ENCODE measurements around the gene ECE2. TPM values are rescaled to one million over a fixed set of nuclear protein-coding genes. Genes with fewer than 3 reads are reported as not detected.

The ECE2 gene
- total RNA-seq, 6 donors from 2014 or later = not detected

DNA sequence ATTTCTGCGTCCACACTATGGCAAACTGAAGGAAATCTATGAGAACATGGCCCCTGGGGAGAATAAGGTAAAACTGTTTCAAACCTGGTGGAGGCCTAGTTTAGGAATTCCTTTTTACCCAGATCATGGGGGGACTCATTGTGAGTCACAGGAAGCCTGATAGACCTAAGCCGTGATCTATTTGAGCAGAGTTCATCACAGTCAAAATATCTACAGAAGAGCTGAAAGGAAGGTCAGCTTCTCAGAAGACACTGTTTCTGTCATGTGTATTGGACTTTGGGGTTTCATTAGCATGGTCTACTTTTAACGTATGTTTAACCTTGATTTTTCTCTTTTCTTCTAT lies 24.5 kb downstream of the ECE2 start:
- DNase-seq (no peak), ATAC-seq (ENCODE audit: low FRiP score in 2 of 2) (no peak)
- Histone ChIP-seq H3K4me3 (peak overlapping the region in 2 of 4 donors; percentile 70 to 97), H3K4me1 (peaks cover 12 to 21% (median 16%) of the 10 kb centered on the region in 4 donors), H3K27me3 (no peaks in the 10 kb centered on the region), H3K36me3 (peaks cover 30 to 53% (median 46%) of the 10 kb centered on the region in 4 donors), H3K27ac (no peak overlapping the region), H3K9me3 (no peaks in the 10 kb centered on the region)
- TF ChIP-seq POLR2A (IDR thresholded peaks at IDR 0.05) (no peak), EP300 (IDR thresholded peaks at IDR 0.05) (no peak), POLR2AphosphoS5 (IDR thresholded peaks at IDR 0.05) (no peak)
- TF ChIP-seq, protein P1, sequence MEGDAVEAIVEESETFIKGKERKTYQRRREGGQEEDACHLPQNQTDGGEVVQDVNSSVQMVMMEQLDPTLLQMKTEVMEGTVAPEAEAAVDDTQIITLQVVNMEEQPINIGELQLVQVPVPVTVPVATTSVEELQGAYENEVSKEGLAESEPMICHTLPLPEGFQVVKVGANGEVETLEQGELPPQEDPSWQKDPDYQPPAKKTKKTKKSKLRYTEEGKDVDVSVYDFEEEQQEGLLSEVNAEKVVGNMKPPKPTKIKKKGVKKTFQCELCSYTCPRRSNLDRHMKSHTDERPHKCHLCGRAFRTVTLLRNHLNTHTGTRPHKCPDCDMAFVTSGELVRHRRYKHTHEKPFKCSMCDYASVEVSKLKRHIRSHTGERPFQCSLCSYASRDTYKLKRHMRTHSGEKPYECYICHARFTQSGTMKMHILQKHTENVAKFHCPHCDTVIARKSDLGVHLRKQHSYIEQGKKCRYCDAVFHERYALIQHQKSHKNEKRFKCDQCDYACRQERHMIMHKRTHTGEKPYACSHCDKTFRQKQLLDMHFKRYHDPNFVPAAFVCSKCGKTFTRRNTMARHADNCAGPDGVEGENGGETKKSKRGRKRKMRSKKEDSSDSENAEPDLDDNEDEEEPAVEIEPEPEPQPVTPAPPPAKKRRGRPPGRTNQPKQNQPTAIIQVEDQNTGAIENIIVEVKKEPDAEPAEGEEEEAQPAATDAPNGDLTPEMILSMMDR (IDR thresholded peaks at IDR 0.05) = no peak
- WGBS, 2 donors = 81 to 82% methylated on average over 3 of the region's 3 CpGs

DNA sequence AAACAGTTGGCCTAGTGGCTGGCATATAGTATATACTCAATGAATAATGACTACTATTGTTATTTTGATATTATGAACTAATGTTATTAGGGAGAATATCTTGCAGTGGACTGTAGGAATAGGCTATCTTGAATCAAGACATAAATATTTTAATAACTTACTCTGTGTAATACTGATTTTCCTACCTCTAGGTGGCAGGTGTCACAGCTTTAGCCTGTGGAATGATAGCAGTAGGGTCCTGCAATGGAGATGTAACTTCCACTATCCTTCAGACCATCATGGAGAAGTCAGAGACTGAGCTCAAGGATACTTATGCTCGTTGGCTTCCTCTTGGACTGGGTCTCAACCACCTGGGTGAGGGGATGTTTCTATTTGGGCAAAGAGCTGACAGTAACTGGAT lies 29.8 kb downstream of the ECE2 start:
- H3K4me1 ChIP-seq = peaks cover 2 to 5% (median 3%) of the 10 kb centered on the region in 4 donors
- no peak for ATAC-seq (ENCODE audit: low FRiP score in 2 of 2)
- no peak overlapping the region for H3K4me3 ChIP-seq
- no peak for TF ChIP-seq POLR2A (IDR thresholded peaks at IDR 0.05)
- TF ChIP-seq, protein P1 (IDR thresholded peaks at IDR 0.05) = peak in 2 of 6 experiments; percentile 14 to 28
- H3K36me3 ChIP-seq = peaks cover 58 to 90% (median 83%) of the 10 kb centered on the region in 4 donors
- WGBS, 2 donors = 71 to 80% methylated on average over 1 of the region's 1 CpG
- no peaks in the 10 kb centered on the region for H3K9me3 ChIP-seq
- no peaks in the 10 kb centered on the region for H3K27me3 ChIP-seq
- no peak for DNase-seq
- no peak overlapping the region for H3K27ac ChIP-seq

DNA sequence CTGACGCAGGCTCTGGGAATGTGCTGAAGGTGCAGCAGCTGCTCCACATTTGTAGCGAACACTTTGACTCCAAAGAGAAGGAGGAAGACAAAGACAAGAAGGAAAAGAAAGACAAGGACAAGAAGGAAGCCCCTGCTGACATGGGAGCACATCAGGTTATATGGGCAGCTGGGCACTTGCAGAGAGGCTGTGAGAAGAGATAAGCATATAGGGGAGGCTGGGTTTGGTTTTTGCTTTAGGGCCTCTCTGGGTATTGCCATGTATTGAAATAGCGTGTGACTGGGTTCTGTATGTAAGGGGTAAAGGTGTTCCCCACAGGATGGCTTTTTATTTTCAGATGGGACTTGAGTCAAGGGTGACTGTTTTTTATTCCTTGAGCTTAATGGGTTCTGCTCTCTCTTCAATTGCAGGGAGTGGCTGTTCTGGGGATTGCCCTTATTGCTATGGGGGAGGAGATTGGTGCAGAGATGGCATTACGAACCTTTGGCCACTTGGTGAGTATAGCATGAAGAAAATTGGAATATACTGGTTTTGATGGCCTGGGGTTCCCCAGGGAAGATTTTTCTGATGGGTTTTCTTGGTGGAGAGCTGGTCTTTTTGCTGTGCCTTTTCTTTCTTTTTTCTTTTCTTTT lies 30.6 kb downstream of the ECE2 start:
- TF ChIP-seq, protein P1 (IDR thresholded peaks at IDR 0.05) = no peak
- no peak for TF ChIP-seq POLR2AphosphoS5 (IDR thresholded peaks at IDR 0.05)
- no peak for TF ChIP-seq POLR2A (IDR thresholded peaks at IDR 0.05)
- no peak for TF ChIP-seq EP300 (IDR thresholded peaks at IDR 0.05)
- Histone ChIP-seq H3K9me3 (no peaks in the 10 kb centered on the region), H3K27me3 (no peaks in the 10 kb centered on the region), H3K27ac (no peak overlapping the region), H3K4me1 (no peaks in the 10 kb centered on the region), H3K4me3 (no peak overlapping the region), H3K36me3 (peaks cover 55 to 83% (median 75%) of the 10 kb centered on the region in 4 donors)
- DNase-seq (no peak), ATAC-seq (ENCODE audit: low FRiP score in 2 of 2) (no peak)
- 91 to 97% methylated on average over 4 of the region's 4 CpGs for WGBS, 2 donors

DNA sequence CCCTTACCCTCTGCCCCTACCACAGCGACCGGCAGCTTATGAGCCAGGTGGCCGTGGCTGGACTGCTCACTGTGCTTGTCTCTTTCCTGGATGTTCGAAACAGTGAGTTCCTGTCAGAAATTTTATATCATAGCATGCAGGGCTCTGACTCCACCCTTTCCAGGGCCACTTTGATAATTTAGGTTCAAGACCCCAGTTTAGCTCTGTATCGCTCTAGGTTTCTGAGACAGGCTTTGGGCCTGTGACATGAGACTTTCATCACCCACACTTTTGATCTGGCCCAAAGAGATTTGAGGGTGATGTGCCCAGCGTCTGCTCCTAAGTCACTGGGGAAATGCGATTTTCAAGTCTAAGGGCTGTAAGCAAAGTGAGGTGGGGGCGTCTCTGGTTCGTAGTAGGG lies 32.1 kb downstream of the ECE2 start:
- no peak for TF ChIP-seq POLR2AphosphoS5 (IDR thresholded peaks at IDR 0.05)
- TF ChIP-seq POLR2A (IDR thresholded peaks at IDR 0.05) = no peak
- no peak for TF ChIP-seq EP300 (IDR thresholded peaks at IDR 0.05)
- TF ChIP-seq, protein P1 (IDR thresholded peaks at IDR 0.05) = no peak
- H3K9me3 ChIP-seq = no peaks in the 10 kb centered on the region
- no peak for ATAC-seq (ENCODE audit: low FRiP score in 2 of 2)
- DNase-seq = no peak
- H3K4me1 ChIP-seq = no peaks in the 10 kb centered on the region
- H3K27me3 ChIP-seq = no peaks in the 10 kb centered on the region
- H3K4me3 ChIP-seq = no peak overlapping the region
- peaks cover 43 to 69% (median 61%) of the 10 kb centered on the region in 4 donors for H3K36me3 ChIP-seq
- H3K27ac ChIP-seq = no peak overlapping the region
- WGBS, 2 donors = 93 to 100% methylated on average over 8 to 9 of the region's 9 CpGs

DNA sequence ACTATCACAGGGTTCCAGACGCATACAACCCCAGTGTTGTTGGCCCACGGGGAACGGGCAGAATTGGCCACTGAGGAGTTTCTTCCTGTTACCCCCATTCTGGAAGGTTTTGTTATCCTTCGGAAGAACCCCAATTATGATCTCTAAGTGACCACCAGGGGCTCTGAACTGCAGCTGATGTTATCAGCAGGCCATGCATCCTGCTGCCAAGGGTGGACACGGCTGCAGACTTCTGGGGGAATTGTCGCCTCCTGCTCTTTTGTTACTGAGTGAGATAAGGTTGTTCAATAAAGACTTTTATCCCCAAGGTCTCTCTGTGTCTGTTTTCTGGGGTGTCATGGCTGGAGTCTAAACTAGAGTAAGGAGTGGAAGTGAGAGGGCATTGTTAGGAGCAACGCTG lies 32.9 kb downstream of the ECE2 start:
- WGBS, 2 donors = 65 to 69% methylated on average over 7 of the region's 7 CpGs
- no peak for DNase-seq
- peaks cover 37 to 61% (median 52%) of the 10 kb centered on the region in 4 donors for H3K36me3 ChIP-seq
- peaks cover under 1 to 3% (median 1%) of the 10 kb centered on the region in 4 donors for H3K4me1 ChIP-seq
- no peaks in the 10 kb centered on the region for H3K27me3 ChIP-seq
- H3K4me3 ChIP-seq = no peak overlapping the region
- no peak for ATAC-seq (ENCODE audit: low FRiP score in 2 of 2)
- H3K9me3 ChIP-seq = no peaks in the 10 kb centered on the region
- H3K27ac ChIP-seq = no peak overlapping the region
- TF ChIP-seq POLR2A (IDR thresholded peaks at IDR 0.05) (no peak), EP300 (IDR thresholded peaks at IDR 0.05) (no peak), POLR2AphosphoS5 (IDR thresholded peaks at IDR 0.05) (no peak)
- TF ChIP-seq, protein P1 (IDR thresholded peaks at IDR 0.05) = no peak

Measured in upper lobe of left lung (tissue), 6 donors.